HCT116 (cell line): ENCODE results near the gene IGF2BP3. TPM values are rescaled to one million over a fixed set of nuclear protein-coding genes. Genes with fewer than 3 reads are reported as not detected.

Experiments
- ATAC-seq: fragments of 200-7000 bp; cut with Tn5 transposase; 2 replicates; pipeline ENCODE4 v1.9.1; 2020; ENCODE audit warnings: mild to moderate bottlenecking, moderate library complexity
- BruUV-seq: library from RNA; stranded (reverse); fragments of 400-500 nt; replicated peaks from 2 replicates; lab custom pipeline; 2021; lab: Mats Ljungman, UMichigan
- CTCF ChIA-PET: fragments of 300-600 bp; sonication (Branson Sonifier 250); formaldehyde crosslinking; loops from one replicate; lab custom pipeline; 2021; ENCODE audit warnings: antibody characterized with exemption; lab: Charles Lee
- POLR2A ChIA-PET: fragments of 300-600, 350-600 bp; sonication (Branson Sonifier 250); formaldehyde crosslinking; loops from one replicate; lab custom pipeline; 2021; ENCODE audit warnings: antibody characterized with exemption; lab: Charles Lee
- RAD21 ChIA-PET, 2 experiments: fragments of 300-600 bp; sonication (Branson Sonifier 250); formaldehyde crosslinking; loops; one replicate each; lab custom pipeline; 2023; ENCODE audit warnings: low total read pairs in 2 of 2; ENCODE audit not compliant: uncharacterized antibody in 2 of 2, unreplicated experiment in 2 of 2, low non-redundant PET in 1 of 2; lab: Charles Lee
- DNase-seq: peaks from one replicate; pipeline ENCODE4 v3.0.0-alpha.2; 2010; ENCODE audit warnings: low read depth, low spot score
- H2AFZ ChIP-seq: fragments of 200-600 bp; shearing (Covaris generic), sonication (generic); 2 replicates; pipeline ENCODE4 v1.6.1; 2017; ENCODE audit warnings: low read depth, mixed run types, mixed read lengths, antibody characterized with exemption, low read length; ENCODE audit not compliant: poor library complexity, severe bottlenecking
- H3K27ac ChIP-seq: 2 replicates; pipeline ENCODE4 v1.5.1; 2012; ENCODE audit warnings: low read depth, low read length
- H3K27me3 ChIP-seq: fragments of 200-600 bp; sonication (generic); 2 replicates; pipeline ENCODE4 v1.6.1; 2016; ENCODE audit warnings: mixed run types, low read length, mixed read lengths; ENCODE audit not compliant: insufficient read depth
- H3K36me3 ChIP-seq, 2 experiments: fragments of 200-500 bp in 1 of 2; fragments of 200-600 bp in 1 of 2; sonication (Bioruptor generic) in 1 of 2; sonication (generic) in 1 of 2; 2 replicates each; pipeline versions ENCODE4 v1.5.1 to v1.6.1; 2014 to 2016; ENCODE audit warnings: low read length in 2 of 2, inconsistent platforms in 1 of 2, mixed read lengths in 1 of 2, mixed run types in 1 of 2; ENCODE audit not compliant: insufficient read depth in 2 of 2, control insufficient read depth in 1 of 2
- H3K4me1 ChIP-seq, 2 experiments: fragments of 200-600 bp in 1 of 2; sonication (generic) in 1 of 2; 2 replicates each; pipeline versions ENCODE4 v1.5.1 to v1.6.1; 2012 to 2017; ENCODE audit warnings: low read length in 2 of 2, inconsistent platforms in 1 of 2, mild to moderate bottlenecking in 1 of 2, mixed read lengths in 1 of 2, mixed run types in 1 of 2, moderate library complexity in 1 of 2; ENCODE audit not compliant: insufficient read depth in 2 of 2, control insufficient read depth in 1 of 2
- H3K4me2 ChIP-seq: fragments of 200-600 bp; sonication (generic); 2 replicates; pipeline ENCODE4 v1.6.1; 2017; ENCODE audit warnings: mixed run types, low read length, mixed read lengths
- H3K4me3 ChIP-seq, 2 experiments: fragments of 200-600 bp in 1 of 2; sonication (generic) in 1 of 2; replicated peaks in 1 of 2; 2 replicates each; pipeline ENCODE4 v1.5.1; 2011 to 2016; ENCODE audit warnings: low read length in 2 of 2, control low read depth in 1 of 2, low read depth in 1 of 2, mild to moderate bottlenecking in 1 of 2, mixed read lengths in 1 of 2, mixed run types in 1 of 2
- H3K79me2 ChIP-seq: fragments of 200-600 bp; sonication (generic); 2 replicates; pipeline ENCODE4 v1.6.1; 2017; ENCODE audit warnings: mild to moderate bottlenecking, mixed run types, low read length, moderate library complexity, mixed read lengths; ENCODE audit not compliant: insufficient read depth
- H3K9ac ChIP-seq: fragments of 200-600 bp; sonication (generic); 2 replicates; pipeline ENCODE4 v1.6.1; 2016; ENCODE audit warnings: low read length, mixed read lengths
- H3K9me2 ChIP-seq: fragments of 200-600 bp; sonication (generic), shearing (Covaris generic); 2 replicates; pipeline ENCODE4 v1.6.1; 2017; ENCODE audit warnings: mixed run types, mild to moderate bottlenecking, moderate library complexity; ENCODE audit not compliant: insufficient read depth
- H3K9me3 ChIP-seq, 2 experiments: fragments of 200-500 bp in 1 of 2; fragments of 200-600 bp in 1 of 2; sonication (Bioruptor generic) in 1 of 2; sonication (generic) in 1 of 2; 2 replicates each; pipeline ENCODE4 v1.6.1; 2014 to 2017; ENCODE audit warnings: low read length in 2 of 2, mixed read lengths in 2 of 2, inconsistent platforms in 1 of 2, low read depth in 1 of 2, mild to moderate bottlenecking in 1 of 2, mixed run types in 1 of 2, moderate library complexity in 1 of 2; ENCODE audit not compliant: control insufficient read depth in 1 of 2, insufficient read depth in 1 of 2
- H4K20me1 ChIP-seq: fragments of 200-600 bp; sonication (generic), shearing (Covaris generic); 2 replicates; pipeline ENCODE4 v1.6.1; 2017; ENCODE audit warnings: mixed run types, mild to moderate bottlenecking, moderate library complexity; ENCODE audit not compliant: insufficient read depth
- ATF3 ChIP-seq: IDR thresholded peaks from 2 replicates; pipeline ENCODE4 v1.6.1; 2012
- CBX3 ChIP-seq: IDR thresholded peaks from 2 replicates; pipeline ENCODE4 v1.6.1; 2012; ENCODE audit warnings: low read depth
- CEBPB ChIP-seq: IDR thresholded peaks from 2 replicates; pipeline ENCODE4 v1.6.1; 2012; ENCODE audit warnings: low read depth
- EGR1 ChIP-seq: IDR thresholded peaks from 2 replicates; pipeline ENCODE4 v1.6.1; 2012; ENCODE audit warnings: low read depth
- FOSL1 ChIP-seq: IDR thresholded peaks from 2 replicates; pipeline ENCODE4 v1.6.1; 2012; ENCODE audit warnings: low read depth
- MAX ChIP-seq: IDR thresholded peaks from 2 replicates; pipeline ENCODE4 v1.6.1; 2012
- POLR2A ChIP-seq: IDR thresholded peaks from 2 replicates; pipeline ENCODE4 v1.7.0; 2011; ENCODE audit warnings: borderline replicate concordance; ENCODE audit not compliant: insufficient read depth, insufficient read length; ENCODE audit errors: extremely low read depth
- RAD21 ChIP-seq: IDR thresholded peaks from 2 replicates; pipeline ENCODE4 v1.6.1; 2012; ENCODE audit warnings: low read depth, mild to moderate bottlenecking
- SRF ChIP-seq: IDR thresholded peaks from 2 replicates; pipeline ENCODE4 v1.6.1; 2012; ENCODE audit warnings: low read depth
- TCF7L2 ChIP-seq: IDR thresholded peaks from 2 replicates; pipeline ENCODE4 v1.7.0; 2011; ENCODE audit warnings: borderline replicate concordance, inconsistent platforms; ENCODE audit not compliant: insufficient read depth, insufficient read length; ENCODE audit errors: extremely low read depth
- YY1 ChIP-seq: IDR thresholded peaks from 2 replicates; pipeline ENCODE4 v1.6.1; 2011; ENCODE audit warnings: low read length, low read depth, moderate library complexity, mild to moderate bottlenecking; ENCODE audit not compliant: insufficient replicate concordance; ENCODE audit errors: extremely low read depth
- intact Hi-C: fragments of 100-400 bp; cut with micrococcal nuclease; formaldehyde crosslinking; loops from 2 replicates; pipeline ENCODE4 v1.10.0; 2022
- total RNA-seq: library from RNA; stranded (reverse); gene quantifications from one replicate; pipeline ENCODE4 v1.2.1, GENCODE V29; 2021; ENCODE audit not compliant: unreplicated experiment
- TF ChIP-seq, protein P1 (sequence below): IDR thresholded peaks from 2 replicates; pipeline ENCODE4 v1.6.1; 2011; ENCODE audit warnings: mild to moderate bottlenecking, low read length, moderate library complexity; ENCODE audit not compliant: insufficient replicate concordance; ENCODE audit errors: extremely low read depth
- TF ChIP-seq, protein P2 (sequence below): IDR thresholded peaks from 2 replicates; pipeline ENCODE4 v1.6.1; 2012; ENCODE audit warnings: low read depth

The IGF2BP3 gene
- total RNA-seq, 1 experiment from 2014 or later: 79.1 TPM

GRCh38 chr7:23486002-23486773 is 15.9 kb upstream of the IGF2BP3 start:
- Histone ChIP-seq H3K9me3 (no peaks in the 10 kb centered on the region), H3K9ac (no peak overlapping the region), H2AFZ (no peak overlapping the region), H3K27me3 (0 out of 2 replicates have a peak, but pooled peaks cover 3% of the 10 kb centered on the region), H3K9me2 (no peaks in the 10 kb centered on the region), H3K4me1 (no peaks in the 10 kb centered on the region), H3K79me2 (no peaks in the 10 kb centered on the region), H4K20me1 (no peaks in the 10 kb centered on the region), H3K4me2 (no peak overlapping the region), H3K36me3 (no peaks in the 10 kb centered on the region), H3K27ac (no peak overlapping the region), H3K4me3 (no peak overlapping the region)
- RAD21 ChIA-PET: interaction anchor here in 1 of 2 experiments (0.7 kb wide), 1 partner anchor 30 kb away, joined by 4 read pairs; no protein-coding TSS in a partner anchor
- BruUV-seq: no TSS peak
- DNase-seq: no peak
- CTCF ChIA-PET: no interaction called here
- no peak for ATAC-seq
- TF ChIP-seq, protein P1, sequence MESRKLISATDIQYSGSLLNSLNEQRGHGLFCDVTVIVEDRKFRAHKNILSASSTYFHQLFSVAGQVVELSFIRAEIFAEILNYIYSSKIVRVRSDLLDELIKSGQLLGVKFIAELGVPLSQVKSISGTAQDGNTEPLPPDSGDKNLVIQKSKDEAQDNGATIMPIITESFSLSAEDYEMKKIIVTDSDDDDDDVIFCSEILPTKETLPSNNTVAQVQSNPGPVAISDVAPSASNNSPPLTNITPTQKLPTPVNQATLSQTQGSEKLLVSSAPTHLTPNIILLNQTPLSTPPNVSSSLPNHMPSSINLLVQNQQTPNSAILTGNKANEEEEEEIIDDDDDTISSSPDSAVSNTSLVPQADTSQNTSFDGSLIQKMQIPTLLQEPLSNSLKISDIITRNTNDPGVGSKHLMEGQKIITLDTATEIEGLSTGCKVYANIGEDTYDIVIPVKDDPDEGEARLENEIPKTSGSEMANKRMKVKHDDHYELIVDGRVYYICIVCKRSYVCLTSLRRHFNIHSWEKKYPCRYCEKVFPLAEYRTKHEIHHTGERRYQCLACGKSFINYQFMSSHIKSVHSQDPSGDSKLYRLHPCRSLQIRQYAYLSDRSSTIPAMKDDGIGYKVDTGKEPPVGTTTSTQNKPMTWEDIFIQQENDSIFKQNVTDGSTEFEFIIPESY: no peak
- TF ChIP-seq POLR2A: no peak
- no peak for TF ChIP-seq CEBPB
- no peak for TF ChIP-seq RAD21
- TF ChIP-seq TCF7L2: no peak
- intact Hi-C loops: no loop called here
- POLR2A ChIA-PET: no interaction called here

- Histone ChIP-seq H3K4me2 (no peak overlapping the region), H3K36me3 (no peaks in the 10 kb centered on the region), H3K9me3 (no peaks in the 10 kb centered on the region), H2AFZ (no peak overlapping the region), H4K20me1 (no peaks in the 10 kb centered on the region; the same call in 1 of the 2 replicates), H3K79me2 (no peaks in the 10 kb centered on the region), H3K9ac (no peak overlapping the region), H3K9me2 (no peaks in the 10 kb centered on the region), H3K4me1 (no peaks in the 10 kb centered on the region), H3K4me3 (no peak overlapping the region), H3K27ac (no peak overlapping the region), H3K27me3 (peaks cover 24% of the 10 kb centered on the region)
- CTCF ChIA-PET: no interaction called here
- POLR2A ChIA-PET: interaction anchor here (1.5 kb wide), 1 partner anchor 10 kb away, joined by 3 read pairs; no protein-coding TSS in a partner anchor
- ATAC-seq: no peak
- no peak for DNase-seq
- BruUV-seq: no TSS peak
- RAD21 ChIA-PET: no interaction called here
- intact Hi-C loops: no loop called here
- TF ChIP-seq CEBPB: no peak
- TF ChIP-seq FOSL1: no peak
- TF ChIP-seq ATF3: no peak
- TF ChIP-seq YY1: no peak
- TF ChIP-seq SRF: no peak
- no peak for TF ChIP-seq EGR1
- no peak for TF ChIP-seq CBX3
- TF ChIP-seq MAX: no peak
- TF ChIP-seq, protein P2, sequence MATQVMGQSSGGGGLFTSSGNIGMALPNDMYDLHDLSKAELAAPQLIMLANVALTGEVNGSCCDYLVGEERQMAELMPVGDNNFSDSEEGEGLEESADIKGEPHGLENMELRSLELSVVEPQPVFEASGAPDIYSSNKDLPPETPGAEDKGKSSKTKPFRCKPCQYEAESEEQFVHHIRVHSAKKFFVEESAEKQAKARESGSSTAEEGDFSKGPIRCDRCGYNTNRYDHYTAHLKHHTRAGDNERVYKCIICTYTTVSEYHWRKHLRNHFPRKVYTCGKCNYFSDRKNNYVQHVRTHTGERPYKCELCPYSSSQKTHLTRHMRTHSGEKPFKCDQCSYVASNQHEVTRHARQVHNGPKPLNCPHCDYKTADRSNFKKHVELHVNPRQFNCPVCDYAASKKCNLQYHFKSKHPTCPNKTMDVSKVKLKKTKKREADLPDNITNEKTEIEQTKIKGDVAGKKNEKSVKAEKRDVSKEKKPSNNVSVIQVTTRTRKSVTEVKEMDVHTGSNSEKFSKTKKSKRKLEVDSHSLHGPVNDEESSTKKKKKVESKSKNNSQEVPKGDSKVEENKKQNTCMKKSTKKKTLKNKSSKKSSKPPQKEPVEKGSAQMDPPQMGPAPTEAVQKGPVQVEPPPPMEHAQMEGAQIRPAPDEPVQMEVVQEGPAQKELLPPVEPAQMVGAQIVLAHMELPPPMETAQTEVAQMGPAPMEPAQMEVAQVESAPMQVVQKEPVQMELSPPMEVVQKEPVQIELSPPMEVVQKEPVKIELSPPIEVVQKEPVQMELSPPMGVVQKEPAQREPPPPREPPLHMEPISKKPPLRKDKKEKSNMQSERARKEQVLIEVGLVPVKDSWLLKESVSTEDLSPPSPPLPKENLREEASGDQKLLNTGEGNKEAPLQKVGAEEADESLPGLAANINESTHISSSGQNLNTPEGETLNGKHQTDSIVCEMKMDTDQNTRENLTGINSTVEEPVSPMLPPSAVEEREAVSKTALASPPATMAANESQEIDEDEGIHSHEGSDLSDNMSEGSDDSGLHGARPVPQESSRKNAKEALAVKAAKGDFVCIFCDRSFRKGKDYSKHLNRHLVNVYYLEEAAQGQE: no peak
- no peak for TF ChIP-seq TCF7L2
- TF ChIP-seq POLR2A: no peak
Observed at GRCh38 chr7:23482686-23483085, 12.4 kb upstream of the IGF2BP3 start.
